GM15510 (cell line): Measurements from ENCODE around the gene CDC14B.

Source experiments
- POLR2A ChIP-seq: IDR thresholded peaks from 3 replicates; pipeline ENCODE4 v1.6.1; 2011; ENCODE audit warnings: borderline replicate concordance; ENCODE audit not compliant: insufficient read length; ENCODE audit errors: extremely low read depth

CDC14B gene

DNA sequence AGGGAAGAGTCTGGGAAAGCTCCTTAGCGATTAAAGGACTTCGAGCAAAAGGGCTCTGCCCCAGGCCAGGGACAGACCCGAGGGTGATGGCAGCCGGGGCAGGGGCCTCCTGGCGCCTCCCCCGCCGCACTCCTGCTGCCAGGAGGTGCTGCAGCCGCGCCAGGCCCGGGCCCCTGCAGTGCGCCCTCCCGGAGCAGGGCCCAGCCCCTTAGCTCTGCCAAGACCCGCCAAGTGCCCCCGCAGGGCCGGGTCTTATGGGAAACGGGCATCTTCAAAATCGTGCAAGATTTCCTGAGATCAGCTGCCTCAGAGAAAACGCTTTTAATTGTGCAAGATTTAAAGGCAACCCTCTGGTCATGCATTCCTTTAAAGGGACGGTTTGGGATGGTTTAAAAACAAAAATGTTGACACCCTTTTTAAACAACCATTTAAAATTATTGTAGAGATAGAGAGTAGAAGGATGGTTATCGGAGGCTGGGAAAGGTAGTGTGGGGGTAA, 52.4 kb downstream of the CDC14B start:
- no peak for TF ChIP-seq POLR2A

DNA sequence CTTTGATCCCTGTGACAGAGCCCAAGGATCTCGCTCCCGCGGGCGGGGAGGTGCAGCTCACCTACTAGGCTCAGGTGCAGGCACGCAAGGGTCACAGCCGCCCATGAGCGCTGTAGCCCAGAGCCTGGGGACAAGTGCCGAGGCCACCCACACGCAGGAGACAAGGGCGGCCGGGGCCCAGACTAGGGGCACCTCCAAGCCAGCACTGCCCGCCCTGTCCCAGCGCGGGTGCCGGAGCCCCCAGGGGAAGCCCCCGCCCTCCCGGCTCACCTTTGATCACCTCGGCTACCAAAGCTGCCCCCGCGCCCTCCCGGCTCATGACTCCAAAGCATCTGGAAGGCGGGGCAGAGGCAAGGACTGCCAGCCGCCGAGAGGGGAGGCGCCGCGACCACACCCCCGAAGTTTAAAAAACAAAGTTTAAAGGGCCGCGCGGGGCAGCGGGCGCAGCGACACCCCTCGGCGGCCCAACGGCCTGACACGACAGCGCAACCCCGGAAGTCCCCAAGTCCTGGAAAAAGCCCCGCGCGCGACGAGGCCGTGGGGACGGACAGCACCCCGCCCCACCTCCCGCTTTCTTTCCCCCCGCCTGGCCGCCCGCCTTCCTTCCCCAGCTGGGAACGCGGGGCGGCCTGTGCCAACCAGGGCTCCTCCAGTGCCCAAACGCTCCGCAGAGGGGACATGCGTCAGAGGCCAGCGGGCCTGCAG, 53.0 kb downstream of the CDC14B start:
- TF ChIP-seq POLR2A, result no peak

DNA sequence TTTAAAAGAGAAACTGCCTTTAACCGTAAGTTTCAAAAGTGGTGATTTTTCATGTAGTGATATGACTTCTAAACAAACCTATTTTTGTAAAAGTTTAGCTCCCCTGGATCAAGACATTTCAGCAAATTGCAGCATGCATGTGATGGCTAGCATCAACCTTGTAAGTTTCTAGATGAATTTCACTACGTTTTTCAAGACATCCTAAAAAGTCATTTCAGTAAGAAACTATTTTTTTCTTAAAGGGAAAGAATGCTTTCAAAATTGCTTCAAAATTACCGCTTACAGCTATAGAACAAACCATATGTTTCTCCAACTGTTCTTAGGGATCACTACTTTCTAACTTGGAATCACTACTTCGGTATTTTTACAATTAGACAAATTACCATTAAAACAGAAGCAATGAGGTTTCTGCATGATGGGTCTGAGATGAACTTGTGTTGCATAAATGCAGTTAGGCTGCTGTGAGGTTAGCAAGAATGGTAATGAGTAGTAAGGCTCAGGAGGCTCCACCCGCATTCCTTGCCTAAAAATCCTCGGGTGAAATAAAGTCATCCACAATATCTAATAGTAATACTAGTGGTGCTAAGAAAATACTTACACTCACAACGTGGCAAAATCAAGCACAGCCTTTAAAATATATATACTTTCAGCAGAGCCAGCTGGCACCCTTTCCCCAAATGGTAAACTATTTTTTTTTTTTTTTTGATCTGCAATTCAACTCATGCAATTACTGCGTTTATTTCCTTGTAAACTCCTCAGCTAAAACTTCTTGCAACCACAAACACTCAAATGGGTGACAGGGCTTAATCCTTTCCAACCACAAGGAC, 53.8 kb downstream of the CDC14B start:
- TF ChIP-seq POLR2A, result no peak

DNA sequence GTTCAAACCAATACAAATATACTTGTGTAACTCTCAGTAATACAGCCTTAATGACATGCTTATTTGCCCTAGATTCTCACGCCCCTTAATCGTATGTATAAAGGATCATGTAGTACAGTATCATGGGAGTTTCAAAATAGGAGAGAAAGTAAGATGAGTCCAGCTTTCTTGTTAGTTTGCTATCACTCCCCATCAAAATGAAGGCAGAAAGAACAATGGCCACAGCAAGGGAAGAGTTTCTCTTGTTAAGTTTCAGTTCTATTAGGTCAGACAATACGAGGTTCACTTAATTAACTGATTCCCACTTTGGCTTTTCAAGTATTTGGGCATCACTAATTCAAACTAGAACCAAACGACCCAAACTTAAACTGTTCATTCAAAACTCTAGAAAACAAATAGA, 55.4 kb downstream of the CDC14B start:
- no peak for TF ChIP-seq POLR2A

DNA sequence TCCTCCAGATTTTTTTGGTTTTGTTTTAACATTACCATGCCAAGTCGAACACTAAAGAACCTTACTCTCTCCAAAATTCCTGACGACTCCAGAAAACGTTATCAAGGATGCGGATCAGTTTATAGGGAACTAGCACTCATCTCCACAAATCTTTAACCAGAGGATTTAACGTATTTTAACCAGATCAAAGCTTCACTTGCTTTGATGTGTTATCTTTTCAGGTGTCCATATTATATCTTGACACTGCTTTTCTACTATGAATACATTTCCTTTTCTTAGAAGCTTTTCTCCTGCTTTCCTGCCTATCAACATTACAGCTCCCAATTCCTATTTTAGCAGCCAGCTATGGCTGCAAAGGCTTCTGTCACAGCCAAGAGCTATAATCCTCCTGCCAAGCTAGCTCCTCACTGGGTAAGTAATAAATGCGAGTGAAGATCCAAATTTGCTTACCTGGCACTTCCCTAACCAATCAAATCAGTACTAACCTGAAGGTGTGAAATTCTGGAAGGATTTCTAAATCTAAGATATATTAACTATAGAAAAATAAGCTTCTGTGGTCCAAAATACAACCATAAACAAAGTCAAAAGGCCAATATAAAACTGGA, 60.2 kb downstream of the CDC14B start:
- no peak for TF ChIP-seq POLR2A

DNA sequence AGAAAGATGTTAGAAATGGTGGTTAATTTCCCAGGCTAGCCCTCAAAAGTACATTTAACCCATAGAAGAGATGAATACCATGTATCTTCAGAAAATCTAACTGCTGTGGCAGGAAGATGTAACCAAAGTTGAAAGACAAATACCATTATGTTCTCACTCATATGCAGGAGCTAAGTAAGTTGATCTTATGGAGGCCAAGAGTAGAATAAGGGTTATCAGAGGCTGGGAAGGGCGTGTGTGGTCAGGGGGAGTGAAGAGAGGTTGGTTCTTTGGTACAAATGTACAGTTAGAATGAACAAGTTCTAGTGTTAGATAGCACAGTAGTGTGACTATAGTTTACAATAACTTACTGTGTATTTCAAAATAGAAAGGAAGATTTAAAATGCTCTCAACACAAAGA, 61.7 kb downstream of the CDC14B start:
- no peak for TF ChIP-seq POLR2A

DNA sequence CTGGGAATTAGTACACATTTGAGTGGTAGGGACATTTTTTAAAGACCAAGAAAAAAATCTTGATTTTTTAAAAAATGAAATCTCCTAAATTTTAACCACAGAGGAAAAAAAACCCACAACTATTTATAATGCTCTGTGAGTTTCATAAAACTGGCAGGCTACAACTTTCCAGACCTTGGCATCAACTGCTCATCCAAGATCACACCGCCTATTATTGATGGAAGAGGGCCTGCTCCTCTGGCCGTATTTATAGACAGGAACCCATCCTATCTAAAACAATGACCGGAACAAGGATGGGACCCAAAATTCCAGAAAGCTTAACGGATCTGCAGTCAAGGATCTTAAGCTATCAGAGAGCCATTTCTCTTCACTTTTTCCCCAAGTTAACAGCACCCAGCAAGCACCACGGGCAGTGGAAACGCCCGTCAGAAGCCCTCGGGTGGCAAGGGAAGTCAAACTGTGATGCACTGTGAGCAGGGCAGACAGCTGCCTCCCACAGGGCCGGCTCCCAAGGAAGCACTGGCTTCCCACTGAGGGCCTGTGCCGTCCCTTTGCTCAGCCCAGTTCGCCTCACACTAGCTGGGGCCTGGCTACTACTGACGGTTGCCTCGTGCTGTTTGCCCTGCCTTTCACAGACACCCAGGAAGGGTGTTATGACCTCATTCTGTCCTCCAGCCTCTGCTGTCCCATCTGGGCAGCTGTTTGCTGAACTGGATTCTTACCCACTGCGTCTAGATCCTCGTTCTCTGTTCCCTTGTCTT, 62.8 kb downstream of the CDC14B start:
- no peak for TF ChIP-seq POLR2A

DNA sequence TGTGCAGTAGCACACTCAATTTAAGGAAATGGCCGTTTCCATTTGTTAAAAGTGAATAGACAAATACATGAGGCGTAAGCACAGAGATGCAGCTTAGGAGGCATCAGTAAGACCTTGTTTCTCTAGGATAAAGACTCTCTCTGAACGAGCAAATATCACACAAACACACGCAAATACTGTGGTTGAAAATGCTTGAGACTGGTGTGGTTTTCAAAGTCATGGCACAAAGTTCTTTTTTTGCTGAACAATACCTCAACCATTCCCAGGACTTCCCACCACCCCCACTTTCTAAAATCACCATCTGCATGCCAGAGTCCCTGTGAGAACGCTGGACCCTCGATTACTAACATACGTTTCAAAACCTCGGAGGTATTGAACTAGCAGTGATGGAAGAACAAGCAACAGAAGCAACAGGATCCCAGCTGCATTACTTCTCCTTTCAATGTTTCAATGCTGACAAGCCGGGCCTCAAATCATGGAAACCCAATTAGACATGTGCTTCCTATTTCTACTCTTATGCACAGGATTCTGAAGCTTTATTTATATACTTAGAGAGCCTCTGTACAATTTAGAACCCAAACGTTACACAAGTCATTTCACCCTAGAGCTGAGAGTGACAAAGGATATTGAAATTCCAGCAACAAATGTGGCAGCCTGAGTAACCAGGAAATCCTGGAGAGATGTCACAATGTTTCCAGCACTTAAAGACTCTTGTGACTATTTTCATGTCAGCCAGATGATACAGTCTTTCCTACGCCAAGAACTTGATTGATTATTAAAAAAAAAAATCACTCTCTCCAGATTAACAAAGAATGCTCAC, 63.9 kb downstream of the CDC14B start:
- TF ChIP-seq POLR2A, result no peak

DNA sequence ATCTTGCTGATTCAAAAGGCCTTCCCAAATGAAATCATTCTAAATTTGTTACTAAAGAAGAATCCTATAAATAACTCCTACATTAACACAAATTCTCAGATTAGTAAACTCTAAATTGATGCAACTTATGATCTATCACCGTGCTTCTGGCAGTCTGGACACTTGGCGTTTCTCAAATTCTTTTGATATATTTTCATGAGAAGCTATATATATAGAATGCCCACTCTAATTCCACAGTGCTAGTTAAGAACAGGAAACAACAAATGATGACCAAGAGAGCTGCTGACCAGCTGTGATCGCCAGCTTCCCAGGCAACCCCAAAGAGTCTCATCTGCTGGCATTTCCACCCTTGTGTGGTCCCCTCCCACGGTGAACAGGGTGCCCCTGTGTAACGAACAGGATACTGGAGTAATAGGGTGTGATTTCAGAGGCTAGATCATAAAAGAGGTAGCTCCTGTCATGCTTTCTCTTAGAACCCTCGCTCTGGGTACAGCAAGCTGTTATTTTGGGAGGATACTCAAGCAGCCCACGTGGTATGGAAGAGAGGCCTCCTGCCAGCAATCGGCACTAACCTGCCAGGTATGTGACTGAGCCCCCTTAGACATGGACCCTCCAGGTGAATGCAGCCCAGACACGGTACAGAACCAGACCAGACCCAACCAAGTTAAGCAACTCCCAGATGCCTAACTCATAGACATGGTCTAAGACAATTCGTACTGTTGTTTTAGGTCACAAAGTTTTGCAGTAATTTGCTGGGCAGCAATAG, 64.7 kb downstream of the CDC14B start:
- no peak for TF ChIP-seq POLR2A

DNA sequence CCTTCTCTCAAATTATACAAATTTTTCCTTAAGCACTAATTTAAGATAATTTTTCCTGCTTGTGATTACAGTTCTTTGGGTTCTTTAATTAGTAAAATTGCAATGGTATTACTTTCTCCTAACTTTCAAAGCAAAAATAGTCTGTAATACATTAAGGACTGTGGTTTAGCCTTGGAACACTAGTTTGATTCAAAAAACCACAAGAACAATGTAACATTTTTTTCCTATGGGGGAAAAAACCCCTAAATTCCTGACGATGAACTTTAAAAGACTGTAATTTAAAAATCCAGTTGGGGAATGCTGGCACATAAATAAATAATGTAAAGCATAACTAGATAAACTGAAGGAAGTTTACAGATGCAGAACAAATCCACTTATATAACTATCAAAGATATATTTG, 65.3 kb downstream of the CDC14B start:
- TF ChIP-seq POLR2A, result no peak

DNA sequence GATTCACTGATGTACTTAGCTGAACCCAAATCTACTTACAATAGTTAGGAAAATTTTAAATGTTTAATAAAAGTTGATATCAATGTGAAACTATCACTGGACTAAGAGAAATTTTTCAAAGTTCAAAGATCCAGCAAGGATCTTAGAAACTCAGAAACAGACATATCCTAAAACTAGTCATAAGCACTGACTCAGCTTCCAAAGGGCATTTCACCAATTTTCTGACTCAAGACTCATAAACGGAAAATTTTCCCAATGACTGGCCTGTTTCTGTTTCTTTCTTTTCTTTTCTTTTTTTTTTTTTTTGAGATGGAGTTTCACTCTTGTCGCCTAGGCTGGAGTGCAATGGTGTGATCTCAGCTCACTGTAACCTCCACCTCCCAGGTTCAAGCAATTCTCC, 66.6 kb downstream of the CDC14B start:
- TF ChIP-seq POLR2A, result no peak

DNA sequence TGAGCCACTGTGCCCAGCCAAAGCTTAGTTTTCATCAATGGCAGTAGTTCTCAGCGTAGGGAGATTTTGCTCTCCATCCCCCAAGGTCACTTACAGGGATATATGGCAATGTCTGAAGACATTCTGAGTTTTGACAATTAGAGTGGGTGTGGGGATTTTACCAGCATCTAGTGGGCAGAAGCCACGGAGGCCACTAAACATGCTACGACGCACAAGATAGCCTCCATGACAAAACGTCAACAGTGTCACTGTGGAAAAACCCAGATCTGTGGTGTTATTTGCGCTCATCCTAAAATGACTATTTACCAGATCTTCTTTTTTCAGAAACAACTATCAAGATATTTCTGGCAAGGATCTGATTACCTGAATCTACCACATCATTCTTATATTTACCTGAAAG, 68.2 kb downstream of the CDC14B start:
- no peak for TF ChIP-seq POLR2A

DNA sequence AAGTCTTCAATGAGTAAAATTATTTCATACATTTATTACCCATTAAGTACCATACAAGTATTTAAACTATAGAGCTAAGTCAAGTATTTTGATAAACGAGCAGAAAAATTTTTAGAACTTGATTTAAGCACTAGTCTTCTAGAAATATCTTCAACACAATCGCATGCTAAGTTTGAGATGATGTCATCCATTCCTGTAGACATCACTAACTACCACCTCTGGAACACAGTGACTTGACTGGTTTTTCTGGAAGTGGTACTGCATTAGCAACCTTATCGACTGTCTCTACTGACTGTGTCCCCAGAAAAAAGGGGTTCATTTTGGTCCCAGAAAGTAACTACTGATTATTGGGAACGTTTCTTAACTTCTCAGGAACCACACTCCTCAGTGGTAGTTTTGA, 69.0 kb downstream of the CDC14B start:
- TF ChIP-seq POLR2A, result no peak
